Hematopoietic multipotent progenitor cell treated with erythropoietin and hydrocortisone succinate and interleukin-3 and kit ligand, for 4 days (in vitro differentiated cells): ENCODE results near the gene C1orf21.

ENCODE experiments used
- DNase-seq: peaks from one replicate; pipeline ENCODE4 v3.0.0-alpha.2; 2015

C1orf21 gene

DNA sequence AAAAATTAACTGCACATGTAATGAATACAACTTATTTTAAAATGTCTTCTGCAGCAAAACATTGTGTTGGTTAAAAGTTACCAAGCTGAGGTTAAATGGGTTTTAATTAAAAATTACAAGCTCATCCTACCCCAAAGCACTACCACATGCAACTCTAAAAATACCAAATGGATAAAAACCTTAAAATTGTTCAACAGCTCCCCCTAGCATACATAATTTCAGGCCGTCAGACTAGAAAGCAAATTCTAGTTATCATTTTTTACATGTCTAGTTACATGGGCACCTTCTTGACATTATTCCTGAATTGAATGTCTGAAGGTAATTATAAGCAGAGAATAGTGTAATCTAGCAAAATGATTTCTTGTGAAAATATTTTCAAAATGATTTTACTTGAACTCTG, 176.5 kb downstream of the C1orf21 start:
- peak; percentile 68 for DNase-seq

DNA sequence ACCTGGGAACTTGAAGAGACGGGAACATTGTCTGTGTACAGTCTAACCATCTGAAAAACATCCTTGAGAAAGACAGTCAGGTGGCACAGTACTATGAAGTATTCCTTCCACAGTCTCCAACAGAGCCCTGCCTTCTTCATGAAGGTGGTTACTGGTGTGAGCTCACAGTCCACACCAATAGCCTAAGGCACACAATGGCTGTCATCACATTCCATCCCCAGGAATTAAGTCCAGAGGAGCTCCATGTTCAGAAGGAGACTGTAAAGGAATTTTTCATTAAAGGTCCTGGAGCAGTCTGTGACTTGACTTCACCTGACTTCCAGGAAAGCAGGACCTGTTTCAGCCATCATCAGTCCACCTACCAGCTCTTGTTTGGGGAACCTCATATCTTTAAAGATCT, 180.2 kb downstream of the C1orf21 start:
- DNase-seq = no peak

DNA sequence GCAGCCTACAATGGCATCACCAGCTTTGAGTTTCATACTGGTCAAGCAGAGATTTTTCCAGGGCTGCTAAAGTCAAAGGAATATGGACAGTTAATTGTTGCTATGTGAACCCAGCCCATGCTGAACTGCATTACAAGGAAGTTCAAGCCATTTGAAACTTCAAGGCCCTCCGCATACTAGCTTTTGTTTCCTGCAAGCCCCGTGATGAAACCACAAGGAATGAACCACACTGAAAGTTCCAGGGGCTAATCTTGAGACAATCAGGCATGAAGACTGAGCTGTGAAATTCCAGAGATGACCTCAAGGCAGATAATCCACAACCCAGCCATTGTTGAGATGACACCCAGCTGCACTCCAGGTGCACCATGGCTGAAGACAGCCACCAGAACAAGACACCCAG, 180.8 kb downstream of the C1orf21 start:
- DNase-seq = peak; percentile 57

DNA sequence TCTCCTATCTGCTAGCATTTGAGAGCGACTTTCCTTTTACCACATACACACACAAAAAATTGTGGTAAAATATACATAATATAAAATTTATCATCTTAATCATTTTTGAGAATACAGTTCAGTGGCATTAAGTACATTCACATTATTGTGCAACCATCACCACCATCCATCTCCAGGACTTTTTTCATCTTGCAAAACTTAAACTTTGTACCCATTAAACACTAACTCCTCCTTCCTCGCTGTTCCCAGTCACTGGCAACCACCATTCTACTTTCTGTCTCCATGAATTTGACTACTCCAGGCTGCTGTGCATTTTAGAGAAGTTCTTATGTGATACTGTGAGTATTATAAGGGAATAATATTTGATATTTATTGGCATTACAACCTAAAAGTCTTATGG, 181.3 kb downstream of the C1orf21 start:
- DNase-seq = no peak

DNA sequence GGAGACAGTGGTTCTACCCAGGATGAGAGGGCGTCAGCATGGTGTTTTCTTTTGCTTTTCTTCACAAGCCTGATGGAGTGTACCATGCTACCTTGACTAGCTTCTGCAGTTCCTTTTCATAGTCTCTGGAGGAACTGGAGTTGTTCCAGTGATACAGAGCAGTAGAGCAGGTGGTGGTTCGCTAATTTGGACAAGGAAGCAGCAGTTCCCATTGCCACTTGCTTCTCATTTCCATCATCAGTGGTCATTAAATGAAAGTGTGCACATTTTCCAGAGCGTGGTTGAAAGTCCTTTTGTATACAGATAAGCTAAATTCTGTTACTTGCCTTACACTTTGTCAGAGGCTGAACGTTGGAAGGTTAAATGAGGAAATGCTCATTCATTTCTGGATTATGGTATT, 182.3 kb downstream of the C1orf21 start:
- no peak for DNase-seq

DNA sequence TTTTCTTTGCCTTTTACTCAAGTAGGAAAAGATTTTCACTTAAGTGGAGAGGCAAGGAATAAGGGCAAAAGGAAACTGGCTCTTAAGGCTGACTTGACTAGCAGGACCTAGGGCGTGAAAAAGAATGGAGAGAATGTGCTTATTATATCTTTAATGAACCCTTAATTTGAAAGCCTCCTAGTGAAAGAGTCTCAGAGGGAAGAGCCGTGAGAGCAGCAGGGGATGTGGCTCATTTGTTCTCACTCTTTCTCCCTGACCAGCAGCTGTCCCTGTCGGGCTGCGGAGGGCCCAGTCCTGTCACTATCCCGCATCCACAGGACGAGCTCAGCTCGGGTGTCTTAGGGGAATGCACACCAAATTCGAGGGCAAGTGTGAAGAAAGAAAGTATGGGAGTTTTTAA, 187.8 kb downstream of the C1orf21 start:
- no peak for DNase-seq

DNA sequence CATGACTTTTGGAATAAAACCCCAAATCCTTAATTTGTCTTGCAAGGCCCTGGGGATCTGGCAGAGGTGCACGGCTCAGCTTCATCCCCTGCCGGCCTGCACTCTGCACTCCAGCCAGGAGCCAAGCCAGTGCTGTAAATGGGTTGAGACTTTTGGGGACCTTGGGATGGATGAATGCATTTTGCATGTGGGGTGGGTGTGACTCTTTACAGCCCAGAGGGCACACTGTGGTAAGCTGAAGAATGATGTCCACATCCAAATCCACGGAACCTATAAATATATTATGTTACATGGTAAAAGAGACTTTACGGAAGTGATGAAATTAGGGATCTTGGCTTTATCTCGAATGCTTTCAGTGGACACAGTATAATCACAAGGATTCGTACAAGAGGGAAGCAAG, 190.0 kb downstream of the C1orf21 start:
- no peak for DNase-seq

DNA sequence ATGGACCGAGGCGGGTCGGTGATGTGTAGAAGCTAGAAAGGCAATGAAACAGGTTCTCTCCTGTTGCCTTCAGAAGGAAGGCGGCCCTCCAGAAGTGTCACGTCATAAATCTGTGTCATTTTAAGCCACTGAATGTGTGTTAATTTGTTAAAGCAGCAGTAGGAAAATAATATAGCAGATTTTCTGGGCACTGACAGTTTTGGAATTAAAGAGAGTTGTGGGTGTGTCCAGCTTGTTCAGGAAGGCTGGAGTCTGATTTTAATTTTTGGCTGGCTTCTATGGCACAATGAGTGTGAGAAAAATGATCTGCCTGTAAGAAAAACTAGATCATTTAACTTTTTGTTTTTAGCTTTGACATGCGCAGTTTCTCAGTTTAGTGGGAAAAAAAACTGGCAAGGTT, 190.5 kb downstream of the C1orf21 start:
- DNase-seq = no peak

DNA sequence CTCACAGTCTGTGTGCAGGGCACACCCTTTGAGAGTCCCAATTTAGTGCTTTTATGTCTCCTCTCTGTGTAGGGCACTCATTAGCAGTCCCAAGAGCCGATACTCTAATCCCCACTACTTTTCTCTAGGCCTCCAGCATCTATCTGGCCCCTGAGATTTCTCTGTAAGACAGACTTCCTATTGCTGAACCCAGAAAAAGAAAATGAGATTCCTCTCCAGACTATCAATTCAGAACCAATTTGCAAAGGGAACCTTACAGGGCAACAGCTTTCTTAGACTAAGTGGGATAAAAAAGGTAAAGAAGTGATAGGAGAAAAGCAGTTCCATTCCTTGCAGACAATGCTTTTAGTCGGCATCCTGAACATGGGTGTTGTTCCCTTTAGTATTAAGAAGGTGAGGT, 195.6 kb downstream of the C1orf21 start:
- DNase-seq = no peak

DNA sequence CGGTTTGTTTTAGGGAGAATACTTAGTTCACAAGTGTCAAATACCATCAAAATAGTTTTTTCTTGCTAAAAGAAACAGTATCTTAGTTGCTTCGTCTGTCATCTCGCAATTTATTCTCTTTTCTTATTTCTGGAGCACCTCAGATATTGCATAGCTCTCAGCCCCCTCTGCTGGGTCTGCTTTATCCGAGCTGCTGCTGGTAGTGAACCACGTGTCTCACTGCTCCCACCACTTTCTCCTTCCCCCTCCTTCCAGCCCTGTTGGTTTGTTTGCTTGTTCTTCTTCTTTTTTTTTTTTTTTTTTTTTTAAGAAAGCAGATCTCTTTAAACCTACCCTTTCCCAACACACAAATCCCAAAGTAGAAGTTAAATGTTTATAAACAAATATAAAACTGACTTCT, 197.0 kb downstream of the C1orf21 start:
- DNase-seq = peak; percentile 51

DNA sequence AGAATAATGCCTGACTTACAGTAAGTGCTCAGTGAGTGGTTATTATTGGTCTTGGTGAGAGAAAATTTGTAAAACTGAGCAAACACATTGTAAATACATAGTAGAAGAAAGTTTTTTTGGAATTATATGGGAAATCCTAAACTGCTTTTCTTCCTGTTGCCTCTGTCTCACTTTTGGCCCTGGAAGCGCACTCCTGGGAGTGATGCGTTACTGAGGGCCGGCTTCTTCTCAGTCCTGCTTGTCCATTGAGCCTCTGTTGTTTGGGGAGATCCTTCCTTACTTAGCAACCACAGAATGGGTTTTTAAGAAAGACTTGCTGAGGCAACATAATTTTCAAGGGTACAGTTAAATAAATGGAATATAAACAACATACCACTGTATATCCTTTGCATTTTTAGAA, 201.9 kb downstream of the C1orf21 start:
- no peak for DNase-seq

DNA sequence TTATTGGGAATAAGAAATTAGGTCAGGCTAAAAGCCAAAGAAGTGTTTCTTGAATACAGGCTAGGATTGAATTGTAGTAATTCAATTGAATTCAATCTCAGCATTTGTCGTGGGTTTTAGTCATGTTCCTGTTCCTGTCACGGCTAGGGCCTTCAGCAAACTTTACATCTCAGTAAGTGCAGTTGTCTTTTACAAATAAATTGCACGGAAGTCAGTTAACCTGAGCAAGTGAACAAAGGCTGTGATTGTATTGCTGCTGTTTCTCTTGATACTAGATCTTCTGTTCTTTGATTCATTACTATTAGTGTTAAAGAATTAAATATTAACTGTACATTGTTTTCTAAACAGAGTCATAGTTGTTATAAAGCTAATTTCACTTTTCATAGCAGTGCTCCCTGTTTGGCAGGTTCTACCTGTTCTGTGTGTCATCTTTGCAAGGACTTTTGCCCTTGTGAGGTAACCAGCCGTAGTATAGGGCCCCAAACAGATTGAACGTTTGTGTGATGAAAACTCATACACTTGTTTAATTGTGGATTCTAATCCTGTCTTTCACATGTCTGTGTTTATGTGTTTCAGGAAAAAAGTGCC, 203.4 kb downstream of the C1orf21 start:
- DNase-seq = no peak

DNA sequence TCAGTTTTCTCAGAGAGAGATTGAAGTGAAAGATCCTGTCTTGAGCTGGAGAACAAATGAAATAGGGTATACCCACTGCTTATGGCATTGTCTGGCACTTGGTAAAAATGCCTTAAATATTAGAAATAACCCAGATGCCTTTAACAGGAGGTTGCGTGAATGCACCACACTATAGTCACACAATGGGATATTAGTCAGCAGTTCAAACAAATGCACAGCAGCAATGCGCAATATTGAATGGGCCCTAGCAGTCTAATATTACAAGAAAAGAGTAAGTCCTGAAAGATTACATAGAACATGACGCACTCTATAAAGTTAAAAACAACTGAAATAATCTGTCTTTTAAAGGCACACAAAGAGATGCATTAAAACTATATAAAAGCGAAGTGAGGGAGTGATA, 206.8 kb downstream of the C1orf21 start:
- DNase-seq = no peak

DNA sequence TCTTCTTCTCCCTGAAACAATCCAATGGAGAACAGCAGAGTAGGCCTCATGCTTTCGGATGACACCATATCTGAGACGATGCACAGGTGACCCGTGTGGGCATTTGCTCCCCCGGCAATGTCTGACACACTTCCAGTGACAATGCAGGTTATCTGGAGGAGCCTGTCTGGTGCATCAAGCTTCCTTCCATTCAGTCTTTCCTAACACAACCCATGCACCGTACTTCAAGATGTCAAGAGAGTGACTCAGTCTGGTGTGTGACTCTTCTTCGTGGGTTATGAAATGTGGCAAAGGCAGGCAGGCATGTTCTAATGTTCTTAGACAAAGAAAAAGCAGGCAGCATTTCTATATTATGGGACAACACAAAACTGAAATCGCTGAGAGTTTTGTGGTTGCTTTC, 208.8 kb downstream of the C1orf21 start:
- no peak for DNase-seq

DNA sequence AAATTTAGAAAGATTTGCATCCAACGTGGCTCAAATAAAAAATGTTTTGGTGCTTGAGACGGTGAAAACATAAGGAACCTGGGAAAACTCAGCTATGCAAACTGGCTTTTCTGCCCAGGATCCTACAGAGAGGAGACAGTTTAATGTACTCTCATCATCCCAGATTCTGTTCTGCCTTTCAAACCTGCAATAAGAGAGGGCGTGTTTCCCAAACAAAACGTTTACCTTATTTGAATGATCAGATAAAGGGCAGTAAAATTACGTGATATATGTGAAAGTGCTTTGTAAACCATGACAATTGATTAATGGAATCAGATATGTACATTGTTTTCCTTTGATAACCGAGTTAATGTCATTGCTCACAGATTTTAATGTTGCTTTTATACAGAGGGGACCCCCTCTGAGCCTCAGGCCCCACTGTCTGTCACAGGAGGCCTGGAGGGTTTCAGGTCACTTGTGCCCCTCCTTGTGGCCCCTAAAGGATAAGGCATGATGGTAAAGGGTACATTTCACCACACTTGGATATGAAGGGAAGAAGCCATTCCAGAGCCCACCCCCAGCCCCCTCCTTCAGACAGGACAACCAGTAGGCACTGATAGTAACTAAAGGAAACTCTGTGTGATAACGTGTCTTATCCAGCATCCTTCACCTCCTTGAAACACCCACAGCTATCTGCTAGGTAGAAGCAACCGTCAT, 210.3 kb downstream of the C1orf21 start:
- peak; percentile 25 for DNase-seq

DNA sequence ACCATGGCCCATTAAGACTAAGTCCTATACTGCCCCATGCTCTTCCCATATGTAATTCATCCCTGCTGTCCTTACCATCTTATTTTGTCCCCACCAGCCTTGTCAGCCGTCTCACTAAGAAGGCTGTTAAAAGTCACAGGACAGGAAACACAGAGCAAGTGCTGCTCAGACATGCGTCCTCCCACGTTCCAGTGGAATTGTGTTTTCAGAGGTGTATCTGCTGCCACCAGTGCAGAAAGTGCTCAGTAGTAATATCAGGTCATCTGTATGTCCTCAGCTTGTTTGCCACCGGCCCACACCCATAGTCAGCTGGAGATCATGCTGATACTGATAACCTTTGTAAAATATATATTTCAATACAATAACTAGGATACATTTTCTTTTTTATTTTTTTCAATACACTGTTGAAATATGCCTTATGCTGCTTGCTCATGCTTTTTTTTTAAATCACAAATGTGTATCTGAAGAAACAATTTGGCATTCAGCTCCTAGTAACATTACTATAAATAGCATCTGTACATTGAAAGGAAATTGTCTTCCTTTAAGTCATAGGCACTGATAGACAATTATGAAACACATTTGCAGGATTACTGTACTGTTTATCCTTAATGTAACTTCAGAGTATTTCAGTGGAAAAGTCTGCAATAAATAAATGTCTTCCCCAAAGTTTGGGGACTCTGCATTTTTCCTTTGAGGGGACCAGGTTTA, 211.0 kb downstream of the C1orf21 start:
- DNase-seq = peak; percentile 37

DNA sequence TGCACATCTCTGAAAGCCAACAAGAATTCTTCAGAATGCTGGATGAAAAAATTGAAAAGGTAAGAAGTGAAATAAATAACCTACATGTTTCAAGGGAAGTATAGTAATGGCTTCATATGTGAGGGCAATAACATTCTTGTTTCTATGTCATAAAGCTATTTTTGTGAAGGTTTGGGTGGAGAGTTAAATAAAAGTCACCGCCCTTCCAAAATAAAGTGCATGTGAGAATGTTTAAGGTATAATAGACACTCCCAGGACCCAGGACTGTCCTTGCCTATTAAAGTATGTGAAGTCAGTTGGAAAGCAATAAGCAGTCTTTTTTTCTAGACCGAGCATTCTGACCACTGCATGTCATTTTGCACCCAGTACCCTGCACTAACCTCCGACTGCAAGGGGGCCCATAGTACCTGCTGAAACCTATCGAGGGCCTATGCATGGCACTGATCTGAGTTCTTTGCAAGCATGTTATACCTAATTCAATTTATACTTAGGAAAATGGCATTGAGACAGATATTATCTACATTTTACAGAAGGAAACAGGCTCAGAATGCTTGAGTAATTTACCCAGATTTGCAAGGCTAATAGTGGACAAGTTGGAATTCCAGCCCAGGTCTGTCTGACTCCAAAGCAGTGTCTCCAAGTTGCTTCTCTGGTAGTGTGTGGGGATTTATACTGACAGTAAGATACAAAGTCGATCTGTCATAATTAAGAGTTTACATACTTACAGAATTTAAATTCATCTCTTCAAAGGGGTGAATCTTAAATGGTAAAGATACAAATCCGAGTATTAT, 211.8 kb downstream of the C1orf21 start:
- DNase-seq = no peak

DNA sequence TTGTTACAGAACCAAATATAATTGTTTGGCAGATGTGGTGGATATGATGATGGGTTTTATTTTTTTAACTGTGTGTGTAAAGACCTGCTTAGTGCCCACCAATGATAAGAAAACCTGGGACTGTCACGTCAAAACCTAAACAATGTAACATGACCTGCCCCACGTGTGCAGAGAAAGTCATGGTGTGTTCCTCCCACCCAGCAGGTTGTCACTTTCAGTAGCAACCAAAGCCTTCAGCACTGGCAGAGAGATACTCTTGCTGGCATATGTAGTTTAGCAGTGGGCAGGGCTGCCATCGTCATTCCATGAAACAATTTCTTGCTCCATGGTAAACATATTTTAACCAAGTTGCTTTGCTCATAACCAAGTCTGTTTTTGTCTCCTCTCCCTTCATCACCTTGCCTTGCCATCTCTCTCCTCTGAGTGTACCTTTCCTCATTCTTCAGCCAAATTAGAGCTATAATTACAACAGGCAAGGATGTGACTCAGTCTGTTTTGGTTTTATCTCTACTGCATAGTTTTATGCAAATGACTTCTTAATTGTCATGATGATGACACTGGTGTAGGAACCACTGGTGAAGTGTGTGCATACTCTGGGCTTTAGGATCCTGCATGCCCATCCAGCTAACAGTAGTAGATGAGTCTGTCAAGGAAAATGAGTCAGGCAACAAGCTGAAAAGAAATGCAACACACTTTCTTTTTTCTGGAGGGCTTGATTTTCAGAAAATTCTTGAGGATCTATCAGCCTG, 217.5 kb downstream of the C1orf21 start:
- no peak for DNase-seq

DNA sequence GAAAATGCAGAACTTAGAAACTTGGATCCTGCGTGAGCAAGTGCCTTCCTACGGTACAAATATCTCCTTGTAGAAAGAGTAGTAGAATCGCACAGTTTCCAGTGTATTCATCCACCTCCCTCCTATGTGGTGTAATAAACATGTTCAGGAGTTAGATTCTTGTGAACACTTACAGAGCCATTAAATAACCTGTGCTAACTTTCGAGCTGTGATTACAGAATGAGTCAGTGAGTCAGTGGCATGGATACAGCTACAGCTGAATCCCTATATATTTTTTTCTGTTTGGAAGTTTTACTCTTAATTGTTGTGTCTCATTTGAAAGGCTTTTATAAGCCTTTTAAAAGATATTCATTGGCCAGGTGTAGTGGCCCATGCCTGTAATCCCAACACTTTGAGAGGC, 219.1 kb downstream of the C1orf21 start:
- no peak for DNase-seq

DNA sequence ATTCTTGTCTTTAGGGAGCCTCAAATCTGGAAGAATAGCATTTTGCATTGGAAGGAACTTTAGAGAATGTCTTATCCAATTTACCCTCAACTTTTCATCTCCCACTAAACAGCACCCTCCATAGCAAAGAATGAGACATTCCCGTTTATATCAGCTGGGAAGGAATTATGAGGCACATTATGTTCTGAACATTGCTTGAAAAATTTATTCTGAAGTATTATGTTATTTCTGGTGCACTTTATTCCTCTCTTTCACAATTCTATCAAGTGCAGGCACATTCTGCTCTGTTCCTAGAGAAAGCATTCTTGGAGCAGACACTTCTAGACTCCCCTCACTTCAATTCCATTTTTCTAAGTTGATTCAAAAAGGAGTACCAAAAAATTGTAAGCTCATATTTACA, 220.0 kb downstream of the C1orf21 start:
- no peak for DNase-seq

DNA sequence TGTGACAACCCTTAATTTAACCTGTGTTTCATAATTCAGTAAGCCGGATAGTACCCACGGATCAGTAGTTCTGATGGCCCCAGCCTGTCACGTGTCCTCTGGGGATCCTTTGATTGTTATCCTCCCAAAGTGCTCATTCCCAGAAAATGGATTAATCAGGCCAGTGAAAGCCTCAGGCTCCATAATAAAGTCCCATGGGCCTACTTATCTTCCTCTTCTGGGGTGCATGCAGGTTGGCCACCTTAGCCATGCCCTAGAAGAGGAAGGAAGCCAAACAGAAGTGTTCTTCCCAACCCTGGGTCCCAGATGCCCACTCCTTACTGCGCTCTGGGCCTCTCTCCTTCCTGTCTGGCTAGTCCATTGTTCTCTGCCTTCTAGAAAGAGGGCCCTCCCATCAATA, 221.8 kb downstream of the C1orf21 start:
- DNase-seq = no peak

DNA sequence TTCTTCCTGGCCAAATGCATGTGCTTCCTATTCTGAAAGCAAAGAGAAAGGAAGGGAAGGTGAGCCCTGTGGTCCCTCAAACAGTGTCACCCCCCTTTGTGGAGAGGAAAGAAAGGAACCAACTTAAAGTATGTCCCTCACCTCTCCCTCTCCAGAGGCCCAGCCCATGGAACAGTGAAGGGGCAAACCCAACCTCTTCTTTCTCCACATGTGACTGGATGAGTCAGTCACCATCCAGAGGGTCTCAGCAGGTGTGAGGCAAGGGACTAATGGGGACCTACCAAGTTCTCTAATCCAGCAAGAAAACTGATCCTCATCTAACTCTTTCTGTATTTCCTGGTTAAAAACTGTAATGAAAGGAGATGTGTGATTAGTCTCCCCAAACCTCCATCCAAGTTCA, 222.2 kb downstream of the C1orf21 start:
- DNase-seq = no peak
